Neural progenitor cell (in vitro differentiated cells): ENCODE results near the gene P2RY6.

Experiments used
- EZH2 ChIP-seq: fragments of 200-600 bp; sonication (generic); IDR thresholded peaks from 2 replicates; pipeline ENCODE4 v1.6.1; 2017; ENCODE audit warnings: antibody characterized with exemption, mild to moderate bottlenecking, moderate library complexity
- TF ChIP-seq, protein P1 (sequence below): fragments of 200-600 bp; sonication (generic); IDR thresholded peaks from 2 replicates; pipeline ENCODE4 v1.5.1; 2017; ENCODE audit warnings: antibody characterized with exemption, mild to moderate bottlenecking

DNA sequence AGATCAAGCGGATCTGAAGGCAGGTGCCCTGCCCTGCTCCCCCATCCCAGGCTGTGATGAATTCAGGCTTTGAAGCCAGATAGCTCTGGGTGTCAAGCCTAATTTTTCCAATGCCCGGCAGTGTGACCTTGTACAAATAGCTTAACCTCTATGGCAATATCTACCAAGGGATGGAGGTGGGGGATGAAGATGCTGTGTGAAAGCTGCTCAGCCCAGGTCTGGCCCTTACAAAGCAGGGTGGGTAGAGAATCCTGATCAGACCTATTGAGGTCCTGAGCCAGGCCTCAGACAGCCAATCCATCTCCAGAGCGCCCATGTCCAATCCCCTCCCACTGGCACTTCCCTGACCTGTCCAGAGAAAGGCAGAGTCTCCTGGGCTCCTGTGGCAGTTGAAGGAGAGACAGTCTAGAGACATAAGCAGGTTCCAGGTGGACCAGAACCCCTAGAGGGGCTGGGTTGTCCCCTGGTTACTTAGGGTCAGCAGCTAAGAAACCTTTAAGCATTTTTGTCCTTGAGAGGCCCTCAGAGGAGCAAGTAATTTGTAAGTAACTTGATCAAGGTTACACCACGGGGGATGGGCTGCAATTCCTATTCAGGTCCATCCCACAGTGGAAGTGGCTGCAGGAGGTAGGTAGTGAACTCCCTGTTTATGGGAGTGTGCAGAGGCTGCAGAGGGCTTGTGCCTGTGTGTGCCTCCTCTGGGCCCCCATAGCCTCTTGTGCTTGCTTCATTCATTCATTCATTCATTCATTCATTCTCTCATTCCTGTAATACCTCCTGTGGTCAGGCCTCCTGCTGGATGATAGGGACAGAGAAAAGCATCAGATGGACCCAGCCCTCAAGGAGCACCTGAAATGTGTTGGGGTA, 43.6 kb upstream of the P2RY6 start:
- TF ChIP-seq, protein P1, sequence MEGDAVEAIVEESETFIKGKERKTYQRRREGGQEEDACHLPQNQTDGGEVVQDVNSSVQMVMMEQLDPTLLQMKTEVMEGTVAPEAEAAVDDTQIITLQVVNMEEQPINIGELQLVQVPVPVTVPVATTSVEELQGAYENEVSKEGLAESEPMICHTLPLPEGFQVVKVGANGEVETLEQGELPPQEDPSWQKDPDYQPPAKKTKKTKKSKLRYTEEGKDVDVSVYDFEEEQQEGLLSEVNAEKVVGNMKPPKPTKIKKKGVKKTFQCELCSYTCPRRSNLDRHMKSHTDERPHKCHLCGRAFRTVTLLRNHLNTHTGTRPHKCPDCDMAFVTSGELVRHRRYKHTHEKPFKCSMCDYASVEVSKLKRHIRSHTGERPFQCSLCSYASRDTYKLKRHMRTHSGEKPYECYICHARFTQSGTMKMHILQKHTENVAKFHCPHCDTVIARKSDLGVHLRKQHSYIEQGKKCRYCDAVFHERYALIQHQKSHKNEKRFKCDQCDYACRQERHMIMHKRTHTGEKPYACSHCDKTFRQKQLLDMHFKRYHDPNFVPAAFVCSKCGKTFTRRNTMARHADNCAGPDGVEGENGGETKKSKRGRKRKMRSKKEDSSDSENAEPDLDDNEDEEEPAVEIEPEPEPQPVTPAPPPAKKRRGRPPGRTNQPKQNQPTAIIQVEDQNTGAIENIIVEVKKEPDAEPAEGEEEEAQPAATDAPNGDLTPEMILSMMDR = no peak
- no peak for TF ChIP-seq EZH2
